ENCODE results near the gene NPR2.

Gene NPR2

GRCh38 chr9:35778496-35778895, 12.9 kb upstream of the NPR2 start:
- Histone ChIP-seq H3K9ac (ENCODE audit: low read depth, low read length) (no peak overlapping the region), H4K20me1 (ENCODE audit: insufficient read depth, low read length) (no peaks in the 10 kb centered on the region), H3K4me1 (ENCODE audit: insufficient read depth, low read length) (no peaks in the 10 kb centered on the region), H3K4me2 (ENCODE audit: insufficient read depth, low read length) (no peak overlapping the region), H3K9me3 (ENCODE audit: insufficient read depth, low read length, severe bottlenecking) (no peaks in the 10 kb centered on the region), H3K27ac (ENCODE audit: low read length) (no peak overlapping the region), H2AFZ (ENCODE audit: low read depth, low read length) (no peak overlapping the region), H3K4me3 (ENCODE audit: low read depth in 1 of 2, low read length in 2 of 2) (no peak overlapping the region), H3K79me2 (ENCODE audit: insufficient read depth, low read length) (no peaks in the 10 kb centered on the region; the same call in 1 of the 2 replicates), H3K27me3 (ENCODE audit: insufficient read depth, low read length, poor library complexity) (no peaks in the 10 kb centered on the region), H3K36me3 (ENCODE audit: insufficient read depth, low read length) (peaks cover 2% of the 10 kb centered on the region; the same call in 1 of the 2 replicates)
- TF ChIP-seq CTCF (IDR thresholded peaks at IDR 0.05; ENCODE audit: borderline replicate concordance, extremely low read depth, low read length, poor library complexity, severe bottlenecking): no peak
- no peak for TF ChIP-seq EZH2 (IDR thresholded peaks at IDR 0.05; ENCODE audit: borderline replicate concordance, low read depth, low read length, severe bottlenecking)
- ATAC-seq (ENCODE audit: insufficient read depth, low read depth) (no peak), DNase-seq (no peak)

- ATAC-seq (ENCODE audit: insufficient read depth, low read depth): no peak
- no peak overlapping the region for H3K4me3 ChIP-seq (ENCODE audit: low read depth in 1 of 2, low read length in 2 of 2)
- H2AFZ ChIP-seq (ENCODE audit: low read depth, low read length): no peak overlapping the region
- H3K9ac ChIP-seq (ENCODE audit: low read depth, low read length): no peak overlapping the region
- H3K79me2 ChIP-seq (ENCODE audit: insufficient read depth, low read length): no peaks in the 10 kb centered on the region
- no peak overlapping the region for H3K27ac ChIP-seq (ENCODE audit: low read length)
- no peaks in the 10 kb centered on the region for H3K4me1 ChIP-seq (ENCODE audit: insufficient read depth, low read length)
- H3K9me3 ChIP-seq (ENCODE audit: insufficient read depth, low read length, severe bottlenecking): no peaks in the 10 kb centered on the region
- peaks cover 8% of the 10 kb centered on the region; the same call in 1 of the 2 replicates for H3K36me3 ChIP-seq (ENCODE audit: insufficient read depth, low read length)
- no peaks in the 10 kb centered on the region for H4K20me1 ChIP-seq (ENCODE audit: insufficient read depth, low read length)
- TF ChIP-seq CTCF (IDR thresholded peaks at IDR 0.05; ENCODE audit: borderline replicate concordance, extremely low read depth, low read length, poor library complexity, severe bottlenecking) (no peak), EZH2 (IDR thresholded peaks at IDR 0.05; ENCODE audit: borderline replicate concordance, low read depth, low read length, severe bottlenecking) (no peak)
- no peak for DNase-seq
- H3K27me3 ChIP-seq (ENCODE audit: insufficient read depth, low read length, poor library complexity): no peaks in the 10 kb centered on the region
- H3K4me2 ChIP-seq (ENCODE audit: insufficient read depth, low read length): no peak overlapping the region
Observed at GRCh38 chr9:35781066-35781465, 10.3 kb upstream of the NPR2 start.

GRCh38 chr9:35783418-35783817, 8.0 kb upstream of the NPR2 start:
- DNase-seq (no peak), ATAC-seq (ENCODE audit: insufficient read depth, low read depth) (no peak)
- Histone ChIP-seq H3K4me3 (ENCODE audit: low read depth in 1 of 2, low read length in 2 of 2) (no peak overlapping the region), H3K9ac (ENCODE audit: low read depth, low read length) (no peak overlapping the region), H3K36me3 (ENCODE audit: insufficient read depth, low read length) (peaks cover 12% of the 10 kb centered on the region), H3K9me3 (ENCODE audit: insufficient read depth, low read length, severe bottlenecking) (no peaks in the 10 kb centered on the region), H3K27ac (ENCODE audit: low read length) (no peak overlapping the region), H4K20me1 (ENCODE audit: insufficient read depth, low read length) (no peaks in the 10 kb centered on the region), H3K27me3 (ENCODE audit: insufficient read depth, low read length, poor library complexity) (no peaks in the 10 kb centered on the region), H3K4me2 (ENCODE audit: insufficient read depth, low read length) (no peak overlapping the region), H3K4me1 (ENCODE audit: insufficient read depth, low read length) (no peaks in the 10 kb centered on the region), H2AFZ (ENCODE audit: low read depth, low read length) (no peak overlapping the region), H3K79me2 (ENCODE audit: insufficient read depth, low read length) (no peaks in the 10 kb centered on the region)
- no peak for TF ChIP-seq CTCF (IDR thresholded peaks at IDR 0.05; ENCODE audit: borderline replicate concordance, extremely low read depth, low read length, poor library complexity, severe bottlenecking)
- no peak for TF ChIP-seq EZH2 (IDR thresholded peaks at IDR 0.05; ENCODE audit: borderline replicate concordance, low read depth, low read length, severe bottlenecking)

- H3K36me3 ChIP-seq (ENCODE audit: insufficient read depth, low read length): peaks cover 15% of the 10 kb centered on the region
- no peak overlapping the region for H3K4me3 ChIP-seq (ENCODE audit: low read depth in 1 of 2, low read length in 2 of 2)
- H3K27me3 ChIP-seq (ENCODE audit: insufficient read depth, low read length, poor library complexity): no peaks in the 10 kb centered on the region
- no peak for TF ChIP-seq EZH2 (IDR thresholded peaks at IDR 0.05; ENCODE audit: borderline replicate concordance, low read depth, low read length, severe bottlenecking)
- no peak for TF ChIP-seq CTCF (IDR thresholded peaks at IDR 0.05; ENCODE audit: borderline replicate concordance, extremely low read depth, low read length, poor library complexity, severe bottlenecking)
- H3K4me1 ChIP-seq (ENCODE audit: insufficient read depth, low read length): no peaks in the 10 kb centered on the region
- no peaks in the 10 kb centered on the region for H3K79me2 ChIP-seq (ENCODE audit: insufficient read depth, low read length)
- H4K20me1 ChIP-seq (ENCODE audit: insufficient read depth, low read length): no peaks in the 10 kb centered on the region
- H3K27ac ChIP-seq (ENCODE audit: low read length): no peak overlapping the region
- DNase-seq (no peak), ATAC-seq (ENCODE audit: insufficient read depth, low read depth) (no peak)
- H3K9ac ChIP-seq (ENCODE audit: low read depth, low read length): no peak overlapping the region
- H3K9me3 ChIP-seq (ENCODE audit: insufficient read depth, low read length, severe bottlenecking): no peaks in the 10 kb centered on the region
- H2AFZ ChIP-seq (ENCODE audit: low read depth, low read length): no peak overlapping the region
- no peak overlapping the region for H3K4me2 ChIP-seq (ENCODE audit: insufficient read depth, low read length)
Observed at GRCh38 chr9:35789541-35789940, 1.9 kb upstream of the NPR2 start.

All from DND-41 (cell line).